HepG2 (cell line): ENCODE measurements around the gene CTAGE9. TPM values are rescaled to one million over a fixed set of nuclear protein-coding genes. Genes with fewer than 3 reads are reported as not detected.

Experiments used
- FOXJ3 ChIP-seq: sonication (generic); formaldehyde crosslinking; IDR thresholded peaks from 2 replicates; pipeline ENCODE4 v1.4.0; 2020; ENCODE audit warnings: missing genetic modification reagents, mild to moderate bottlenecking, borderline replicate concordance
- KAT8 ChIP-seq: IDR thresholded peaks from 2 replicates; pipeline ENCODE4 v1.6.1; 2016; ENCODE audit warnings: missing genetic modification reagents, missing compliant biosample characterization
- KDM2A ChIP-seq: sonication (generic); formaldehyde crosslinking; IDR thresholded peaks from 2 replicates; pipeline ENCODE4 v1.4.0; 2020; ENCODE audit warnings: low read depth, missing genetic modification reagents, borderline replicate concordance
- MLX ChIP-seq: IDR thresholded peaks from 2 replicates; pipeline ENCODE4 v1.6.1; 2016
- PRDM10 ChIP-seq: sonication (generic); formaldehyde crosslinking; IDR thresholded peaks from 2 replicates; pipeline ENCODE4 v1.4.0; 2020; ENCODE audit warnings: low read depth, missing genetic modification reagents
- SETDB1 ChIP-seq: sonication (generic); formaldehyde crosslinking; IDR thresholded peaks from 2 replicates; pipeline ENCODE4 v1.5.1; 2020; ENCODE audit warnings: missing genetic modification reagents, mild to moderate bottlenecking, borderline replicate concordance
- SP1 ChIP-seq, 2 experiments: fragments of 450-650 bp in 1 of 2; sonication (generic) in 1 of 2; formaldehyde crosslinking in 1 of 2; IDR thresholded peaks; 2 replicates each; pipeline versions ENCODE4 v1.4.0 to v1.6.1; 2016 to 2020; ENCODE audit warnings: missing genetic modification reagents in 1 of 2
- SPEN ChIP-seq: sonication (generic); formaldehyde crosslinking; IDR thresholded peaks from 2 replicates; pipeline ENCODE4 v1.5.1; 2020; ENCODE audit warnings: low read depth, mild to moderate bottlenecking, missing genetic modification reagents
- ZBTB44 ChIP-seq: sonication (generic); formaldehyde crosslinking; IDR thresholded peaks from 2 replicates; pipeline ENCODE4 v1.4.0; 2020; ENCODE audit warnings: missing genetic modification reagents
- ZNF264 ChIP-seq: sonication (generic); formaldehyde crosslinking; IDR thresholded peaks from 2 replicates; pipeline ENCODE4 v1.4.0; 2020; ENCODE audit warnings: missing genetic modification reagents
- ZNF550 ChIP-seq: sonication (generic); formaldehyde crosslinking; IDR thresholded peaks from 2 replicates; pipeline ENCODE4 v1.4.0; 2020; ENCODE audit warnings: mild to moderate bottlenecking, missing genetic modification reagents, borderline replicate concordance
- ZNF792 ChIP-seq: IDR thresholded peaks from 2 replicates; pipeline ENCODE4 v1.6.1; 2016
- ZSCAN30 ChIP-seq: sonication (generic); formaldehyde crosslinking; IDR thresholded peaks from 2 replicates; pipeline ENCODE4 v1.5.0; 2020; ENCODE audit warnings: mild to moderate bottlenecking, missing genetic modification reagents
- polyA plus RNA-seq, 8 experiments: library from polyadenylated mRNA; depleted of rRNA in 3 of 8; stranded (reverse) in 7 of 8; unstranded in 1 of 8; fragments of >200 nt; fragmentation: Illumina TruSeq in 4 of 8; extraction: Trizol in 4 of 8; gene quantifications; 2 replicates each; pipeline versions ENCODE4 v1.2.1 to v1.2.3, GENCODE V29; 2011 to 2016; ENCODE audit warnings: low read depth in 4 of 8, missing spikeins in 1 of 8, mixed read lengths in 1 of 8; ENCODE audit not compliant: insufficient read depth in 1 of 8
- total RNA-seq, 5 experiments: library from RNA; depleted of rRNA; stranded (reverse); fragments of >200 nt; fragmentation: Illumina TruSeq; extraction: Trizol; gene quantifications; 2 replicates each; pipeline ENCODE4 v1.2.3, GENCODE V29; 2016; ENCODE audit warnings: low read depth in 1 of 5
- TF ChIP-seq, protein P1 (sequence below): sonication (generic); formaldehyde crosslinking; IDR thresholded peaks from 2 replicates; pipeline ENCODE4 v1.5.0; 2020; ENCODE audit warnings: mild to moderate bottlenecking, missing genetic modification reagents, moderate library complexity

CTAGE9 gene
- total and polyA plus RNA-seq, 2 of the 13 experiments (the other 11 are each of a cell fraction or from before 2014, with no cell fraction given) = not detected

GRCh38 chr6:131754715-131755567 lies 44.1 kb upstream of the CTAGE9 start (continued):
- no peak for TF ChIP-seq KDM2A
- TF ChIP-seq ZNF264 (CRISPR knock-in tag) = peak; percentile 79
- TF ChIP-seq, protein P1, sequence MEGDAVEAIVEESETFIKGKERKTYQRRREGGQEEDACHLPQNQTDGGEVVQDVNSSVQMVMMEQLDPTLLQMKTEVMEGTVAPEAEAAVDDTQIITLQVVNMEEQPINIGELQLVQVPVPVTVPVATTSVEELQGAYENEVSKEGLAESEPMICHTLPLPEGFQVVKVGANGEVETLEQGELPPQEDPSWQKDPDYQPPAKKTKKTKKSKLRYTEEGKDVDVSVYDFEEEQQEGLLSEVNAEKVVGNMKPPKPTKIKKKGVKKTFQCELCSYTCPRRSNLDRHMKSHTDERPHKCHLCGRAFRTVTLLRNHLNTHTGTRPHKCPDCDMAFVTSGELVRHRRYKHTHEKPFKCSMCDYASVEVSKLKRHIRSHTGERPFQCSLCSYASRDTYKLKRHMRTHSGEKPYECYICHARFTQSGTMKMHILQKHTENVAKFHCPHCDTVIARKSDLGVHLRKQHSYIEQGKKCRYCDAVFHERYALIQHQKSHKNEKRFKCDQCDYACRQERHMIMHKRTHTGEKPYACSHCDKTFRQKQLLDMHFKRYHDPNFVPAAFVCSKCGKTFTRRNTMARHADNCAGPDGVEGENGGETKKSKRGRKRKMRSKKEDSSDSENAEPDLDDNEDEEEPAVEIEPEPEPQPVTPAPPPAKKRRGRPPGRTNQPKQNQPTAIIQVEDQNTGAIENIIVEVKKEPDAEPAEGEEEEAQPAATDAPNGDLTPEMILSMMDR (CRISPR knock-in tag) = no peak
- peak; percentile 76 for TF ChIP-seq KAT8 (CRISPR knock-in tag)
- TF ChIP-seq ZBTB44 (CRISPR knock-in tag) = no peak
- TF ChIP-seq ZSCAN30 (CRISPR knock-in tag) = no peak
- peak; percentile 86; the same call in 1 of the 2 replicates for TF ChIP-seq MLX (CRISPR knock-in tag)
- TF ChIP-seq FOXJ3 (CRISPR knock-in tag) = peak; percentile 90; the same call in 1 of the 2 replicates
- TF ChIP-seq ZNF792 (CRISPR knock-in tag) = peak; percentile 88
- no peak for TF ChIP-seq SETDB1 (CRISPR knock-in tag)
- peak; percentile 50; the same call in 1 of the 2 replicates for TF ChIP-seq PRDM10
- peak; percentile 61; the same call in 1 of the 2 replicates for TF ChIP-seq SPEN
- TF ChIP-seq ZNF550 (CRISPR knock-in tag) = no peak
- TF ChIP-seq SP1 (IDR thresholded peaks at IDR 0.05) = no peak
- peak; percentile 21; the same call in 1 of the 2 replicates for TF ChIP-seq SP1 (CRISPR knock-in tag; IDR thresholded peaks at IDR 0.05)
